Esophagus muscularis mucosa (tissue), 3 donors: ENCODE results near the gene PLA2R1.

ENCODE experiments used
- POLR2A ChIP-seq: fragments of 450-650 bp; IDR thresholded peaks from one replicate; pipeline ENCODE4 v1.6.1; 2017; ENCODE audit warnings: antibody characterized with exemption, moderate library complexity, mild to moderate bottlenecking, low read depth
- POLR2AphosphoS5 ChIP-seq, 2 donors: sonication (generic); formaldehyde crosslinking; IDR thresholded peaks; one replicate each; pipeline ENCODE4 v1.6.1; 2017; ENCODE audit warnings: antibody characterized with exemption in 2 of 2
- TF ChIP-seq, protein P1 (sequence below), 3 experiments: fragments of 200-600 bp in 2 of 3; fragments of 450-650 bp in 1 of 3; sonication (generic) in 2 of 3; IDR thresholded peaks; one replicate each; pipeline ENCODE4 v1.5.1; 2017 to 2019; ENCODE audit warnings: antibody characterized with exemption in 3 of 3, mild to moderate bottlenecking in 2 of 3, moderate library complexity in 1 of 3

DNA sequence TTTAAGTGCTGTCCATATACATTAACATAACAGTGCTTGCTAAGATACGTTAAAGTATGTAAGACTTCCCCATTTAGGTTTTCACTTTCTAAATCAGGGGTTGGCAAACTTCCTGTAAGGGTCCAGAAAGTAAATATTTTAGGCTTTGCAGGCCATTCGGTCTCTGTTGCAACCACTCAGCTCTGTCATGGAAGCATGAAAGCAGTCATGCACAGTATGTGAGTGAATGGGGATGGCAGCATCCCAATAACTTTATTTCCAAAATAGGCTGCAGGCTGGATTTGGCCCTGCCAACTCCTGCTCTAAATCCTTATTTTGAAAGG, 128.7 kb downstream of the PLA2R1 start:
- TF ChIP-seq, protein P1, sequence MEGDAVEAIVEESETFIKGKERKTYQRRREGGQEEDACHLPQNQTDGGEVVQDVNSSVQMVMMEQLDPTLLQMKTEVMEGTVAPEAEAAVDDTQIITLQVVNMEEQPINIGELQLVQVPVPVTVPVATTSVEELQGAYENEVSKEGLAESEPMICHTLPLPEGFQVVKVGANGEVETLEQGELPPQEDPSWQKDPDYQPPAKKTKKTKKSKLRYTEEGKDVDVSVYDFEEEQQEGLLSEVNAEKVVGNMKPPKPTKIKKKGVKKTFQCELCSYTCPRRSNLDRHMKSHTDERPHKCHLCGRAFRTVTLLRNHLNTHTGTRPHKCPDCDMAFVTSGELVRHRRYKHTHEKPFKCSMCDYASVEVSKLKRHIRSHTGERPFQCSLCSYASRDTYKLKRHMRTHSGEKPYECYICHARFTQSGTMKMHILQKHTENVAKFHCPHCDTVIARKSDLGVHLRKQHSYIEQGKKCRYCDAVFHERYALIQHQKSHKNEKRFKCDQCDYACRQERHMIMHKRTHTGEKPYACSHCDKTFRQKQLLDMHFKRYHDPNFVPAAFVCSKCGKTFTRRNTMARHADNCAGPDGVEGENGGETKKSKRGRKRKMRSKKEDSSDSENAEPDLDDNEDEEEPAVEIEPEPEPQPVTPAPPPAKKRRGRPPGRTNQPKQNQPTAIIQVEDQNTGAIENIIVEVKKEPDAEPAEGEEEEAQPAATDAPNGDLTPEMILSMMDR (IDR thresholded peaks at IDR 0.05), result no peak
- TF ChIP-seq POLR2AphosphoS5 (IDR thresholded peaks at IDR 0.05) (no peak), POLR2A (no peak)
